ENCODE measurements around the gene MOB1B.

GRCh38 chr4:70994387-70995099, 92.4 kb downstream of the MOB1B start:
- TF ChIP-seq CTCF (IDR thresholded peaks at IDR 0.05): no peak
- no peak for TF ChIP-seq POLR2A (IDR thresholded peaks at IDR 0.05)
